GM19023 (cell line): ENCODE data around the gene RAC2.
"Not testable (repeated sequence)": the region's sequence is repeated elsewhere in the genome, so short reads cannot be mapped to it uniquely, and the experiment has no call there.

Source experiments
- ATAC-seq: cut with Tn5 transposase; IDR thresholded peaks from one replicate; pipeline ENCODE4 v1.9.1; 2021; ENCODE audit warnings: mild to moderate bottlenecking, moderate library complexity; ENCODE audit not compliant: unreplicated experiment

Gene RAC2

DNA sequence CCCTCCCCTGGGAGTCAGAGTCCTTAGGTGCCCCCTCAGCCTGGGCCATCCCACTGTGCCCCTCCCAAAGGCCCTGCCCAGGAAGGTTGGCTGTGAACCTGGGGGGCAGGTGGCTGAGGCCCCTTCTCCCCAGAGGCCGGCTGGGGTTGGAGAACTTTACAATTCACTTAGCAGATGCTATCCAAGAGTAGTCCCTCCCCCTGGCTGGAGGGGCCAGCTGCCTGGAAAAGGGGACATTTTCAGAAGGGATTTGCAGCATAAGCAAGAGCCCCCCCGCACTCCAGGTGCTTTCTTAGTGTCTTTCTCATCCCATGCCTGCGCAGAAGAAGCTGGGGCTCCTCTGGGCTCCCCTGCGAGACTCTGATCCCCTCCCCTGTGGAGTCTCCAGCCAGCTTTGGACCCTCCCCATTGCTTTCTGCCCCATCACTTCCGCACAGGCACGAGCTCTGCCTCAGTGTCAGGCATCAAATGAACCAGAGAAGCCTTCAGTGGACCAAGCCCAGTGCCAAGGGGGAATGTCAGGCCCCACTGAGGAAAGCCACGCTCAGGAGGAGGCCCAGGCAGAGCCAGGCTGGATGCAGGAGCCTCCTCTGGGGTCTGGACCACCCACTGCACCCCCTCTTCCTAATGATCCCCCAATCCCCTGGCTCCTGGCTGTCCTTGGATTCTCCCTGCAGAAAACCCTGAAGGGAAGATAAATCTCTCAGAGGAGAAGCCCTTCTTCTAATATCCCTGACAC is 35.5 kb downstream of the RAC2 start:
- no peak for ATAC-seq

- no peak for ATAC-seq
Measured at GRCh38 chr22:37207981-37208380, 36.1 kb downstream of the RAC2 start.

- ATAC-seq = no peak
Measured at GRCh38 chr22:37206841-37207821, 36.9 kb downstream of the RAC2 start.

GRCh38 chr22:37206118-37206840 is 37.8 kb downstream of the RAC2 start:
- ATAC-seq = no peak

- no peak for ATAC-seq
Measured at GRCh38 chr22:37205046-37205445, 39.0 kb downstream of the RAC2 start.

DNA sequence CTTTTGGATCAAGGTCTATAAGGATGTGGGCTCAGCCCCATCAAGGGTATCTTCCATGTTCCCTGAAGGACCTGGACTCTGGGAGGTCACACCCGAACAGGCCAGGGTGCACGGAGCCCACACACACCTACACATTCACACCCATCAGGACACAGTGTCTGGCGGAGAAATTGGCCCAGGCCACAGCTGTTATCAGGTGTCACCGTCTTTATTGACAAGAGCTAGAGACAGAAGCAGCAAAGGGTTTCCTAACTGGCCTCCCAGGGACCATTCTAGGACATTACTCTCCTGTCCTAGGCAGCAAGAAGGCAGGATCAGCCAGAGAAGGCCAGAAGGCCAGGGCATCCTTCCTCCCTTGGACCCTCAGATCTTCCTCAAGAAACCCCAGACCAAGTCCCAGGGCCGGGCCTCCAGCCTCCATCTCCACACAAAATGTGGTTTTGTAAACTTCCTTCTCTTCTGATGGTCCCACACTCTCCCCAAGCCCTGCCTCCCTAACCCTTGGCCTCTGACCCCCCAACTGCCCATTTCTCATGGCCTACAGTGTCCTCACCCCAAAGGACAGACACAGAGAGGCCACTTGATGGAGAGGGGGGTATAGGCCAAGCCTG is 39.9 kb downstream of the RAC2 start:
- ATAC-seq = no peak

GRCh38 chr22:37203354-37204044 is 40.6 kb downstream of the RAC2 start:
- no peak for ATAC-seq

DNA sequence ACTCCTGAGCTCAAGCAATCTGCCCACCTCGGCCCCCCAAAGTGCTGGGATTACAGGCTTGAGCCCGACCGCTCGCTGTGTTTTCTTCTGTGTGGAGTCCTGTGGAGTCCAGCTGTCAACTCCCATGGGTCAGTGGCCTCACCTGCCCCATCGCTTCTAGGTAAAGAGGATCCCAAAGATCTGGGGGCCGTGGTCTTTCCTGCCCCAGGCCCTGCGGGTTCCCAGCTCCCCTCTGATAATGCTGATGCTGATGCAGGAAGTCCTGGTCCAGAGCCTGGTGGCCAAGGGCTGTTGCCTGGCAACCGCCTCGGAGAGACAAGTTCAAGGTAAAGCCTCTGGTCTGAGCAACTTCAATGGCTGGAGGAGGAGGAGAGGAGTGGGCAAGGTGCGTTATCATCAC is 41.4 kb downstream of the RAC2 start:
- no peak for ATAC-seq

GRCh38 chr22:37202001-37202555 is 42.0 kb downstream of the RAC2 start:
- no peak for ATAC-seq

GRCh38 chr22:37201443-37201820 is 42.6 kb downstream of the RAC2 start:
- ATAC-seq = not testable (repeated sequence)

- ATAC-seq = no peak
Measured at GRCh38 chr22:37199760-37200108, 44.3 kb downstream of the RAC2 start.

GRCh38 chr22:37199103-37199759 is 44.8 kb downstream of the RAC2 start:
- ATAC-seq = peak; percentile 85

GRCh38 chr22:37198258-37199102 is 45.6 kb downstream of the RAC2 start:
- no peak for ATAC-seq

DNA sequence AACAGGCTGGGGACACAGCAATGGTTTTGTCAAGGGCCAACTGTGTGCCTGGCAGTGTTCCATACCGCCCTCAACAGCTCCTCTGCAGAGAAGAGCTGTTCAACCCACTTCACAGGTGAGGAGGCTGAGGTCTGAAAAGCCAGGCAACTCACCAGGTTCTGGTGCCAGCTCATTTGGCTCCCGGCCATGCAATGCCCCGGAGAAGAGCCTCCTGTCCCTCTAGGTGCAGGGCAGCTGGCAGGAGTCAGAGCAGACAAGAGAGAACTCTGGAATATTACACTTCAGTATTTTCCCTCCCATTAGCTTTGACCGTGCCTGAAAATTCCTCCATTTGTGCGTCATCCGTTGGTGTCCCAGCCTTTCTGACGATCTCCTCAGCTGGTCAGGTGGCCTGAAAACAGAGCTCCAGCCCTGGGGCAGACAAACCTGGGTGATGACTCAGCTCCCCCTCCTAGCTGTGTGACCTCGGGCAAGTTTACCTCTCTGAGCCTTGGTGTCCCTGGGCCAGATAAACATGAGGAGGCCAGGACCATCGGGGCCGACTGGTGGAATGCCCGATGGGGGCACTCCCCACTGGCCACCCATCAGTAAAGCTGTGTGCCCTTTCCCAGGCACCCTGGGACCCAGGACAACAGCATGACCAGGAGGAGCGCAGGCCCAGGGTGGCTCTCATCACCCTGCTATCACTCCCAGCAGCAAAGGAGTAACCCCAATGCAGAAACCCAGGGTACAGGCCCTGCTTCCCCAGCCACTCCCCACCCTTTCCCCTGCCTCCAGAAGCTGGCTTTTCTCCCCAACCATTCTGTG is 46.4 kb downstream of the RAC2 start:
- no peak for ATAC-seq

GRCh38 chr22:37196539-37197450 is 47.3 kb downstream of the RAC2 start:
- no peak for ATAC-seq

GRCh38 chr22:37195921-37196320 is 48.1 kb downstream of the RAC2 start:
- no peak for ATAC-seq

GRCh38 chr22:37194750-37195149 is 49.3 kb downstream of the RAC2 start:
- ATAC-seq = no peak
